HepG2 (cell line): ENCODE measurements around the gene FBXW4. TPM values are rescaled to one million over a fixed set of nuclear protein-coding genes. Genes with fewer than 3 reads are reported as not detected.

Experiments used
- ATF3 ChIP-seq: sonication (generic); formaldehyde crosslinking; IDR thresholded peaks from 2 replicates; pipeline ENCODE4 v1.4.0; 2020; ENCODE audit warnings: missing genetic modification reagents
- DPF2 ChIP-seq: sonication (generic); formaldehyde crosslinking; IDR thresholded peaks from 2 replicates; pipeline ENCODE4 v1.4.0; 2020; ENCODE audit warnings: mild to moderate bottlenecking, low read depth, missing genetic modification reagents, borderline replicate concordance
- EED ChIP-seq: sonication (generic); formaldehyde crosslinking; IDR thresholded peaks from 2 replicates; pipeline ENCODE4 v1.5.0; 2020; ENCODE audit warnings: mild to moderate bottlenecking, missing genetic modification reagents
- GATAD2A ChIP-seq: IDR thresholded peaks from 2 replicates; pipeline ENCODE4 v1.6.1; 2016
- HDAC6 ChIP-seq: fragments of 200-600 bp; sonication (generic); IDR thresholded peaks from 2 replicates; pipeline ENCODE4 v1.7.0; 2017; ENCODE audit warnings: mild to moderate bottlenecking, antibody characterized with exemption, low read length, low read depth
- HNRNPUL1 ChIP-seq: fragments of 200-400 bp; formaldehyde crosslinking; IDR thresholded peaks from 2 replicates; pipeline ENCODE4 v1.6.1; 2017; ENCODE audit warnings: low read depth, mild to moderate bottlenecking, low read length, moderate library complexity
- JDP2 ChIP-seq: sonication (generic); formaldehyde crosslinking; IDR thresholded peaks from 2 replicates; pipeline ENCODE4 v1.8.1; 2022; ENCODE audit warnings: missing genetic modification reagents, borderline replicate concordance
- KLF11 ChIP-seq: IDR thresholded peaks from 2 replicates; pipeline ENCODE4 v1.6.1; 2016; ENCODE audit warnings: missing compliant biosample characterization
- MAX ChIP-seq: IDR thresholded peaks from 2 replicates; pipeline ENCODE4 v1.6.1; 2012; ENCODE audit warnings: inconsistent platforms
- MEF2D ChIP-seq: sonication (generic); formaldehyde crosslinking; IDR thresholded peaks from 2 replicates; pipeline ENCODE4 v1.5.1; 2020; ENCODE audit warnings: mild to moderate bottlenecking, missing genetic modification reagents
- NR2F6 ChIP-seq, 2 experiments: IDR thresholded peaks; 2 replicates each; pipeline ENCODE4 v1.6.1; 2016; ENCODE audit warnings: antibody characterized with exemption in 1 of 2, mild to moderate bottlenecking in 1 of 2
- PATZ1 ChIP-seq: sonication (generic); formaldehyde crosslinking; IDR thresholded peaks from 2 replicates; pipeline ENCODE4 v1.4.0; 2020; ENCODE audit warnings: missing genetic modification reagents
- PCBP1 ChIP-seq: fragments of 200-400 bp; formaldehyde crosslinking; IDR thresholded peaks from 2 replicates; pipeline ENCODE4 v1.6.1; 2017; ENCODE audit warnings: mild to moderate bottlenecking, low read depth, low read length, borderline replicate concordance
- RNF219 ChIP-seq: sonication (generic); formaldehyde crosslinking; IDR thresholded peaks from 2 replicates; pipeline ENCODE4 v1.5.0; 2020; ENCODE audit warnings: mild to moderate bottlenecking, missing genetic modification reagents
- SP140L ChIP-seq: sonication (generic); formaldehyde crosslinking; IDR thresholded peaks from 2 replicates; pipeline ENCODE4 v1.4.0; 2020; ENCODE audit warnings: missing genetic modification reagents, borderline replicate concordance
- ZBTB21 ChIP-seq: sonication (generic); formaldehyde crosslinking; IDR thresholded peaks from 2 replicates; pipeline ENCODE4 v1.4.0; 2020; ENCODE audit warnings: missing genetic modification reagents
- ZBTB42 ChIP-seq: sonication (generic); formaldehyde crosslinking; IDR thresholded peaks from 2 replicates; pipeline ENCODE4 v1.5.0; 2020; ENCODE audit warnings: mild to moderate bottlenecking, missing genetic modification reagents
- ZFP41 ChIP-seq: sonication (generic); formaldehyde crosslinking; IDR thresholded peaks from 2 replicates; pipeline ENCODE4 v1.4.0; 2020; ENCODE audit warnings: mild to moderate bottlenecking, missing genetic modification reagents, borderline replicate concordance
- ZFP90 ChIP-seq: sonication (generic); formaldehyde crosslinking; IDR thresholded peaks from 2 replicates; pipeline ENCODE4 v1.8.0; 2022; ENCODE audit warnings: missing genetic modification reagents, mild to moderate bottlenecking, inconsistent platforms, borderline replicate concordance
- ZFX ChIP-seq: sonication (generic); formaldehyde crosslinking; IDR thresholded peaks from 2 replicates; pipeline ENCODE4 v1.4.0; 2020; ENCODE audit warnings: mild to moderate bottlenecking, low read depth, missing genetic modification reagents, moderate library complexity
- ZKSCAN8 ChIP-seq: IDR thresholded peaks from 2 replicates; pipeline ENCODE4 v1.6.1; 2016; ENCODE audit warnings: borderline replicate concordance, missing genetic modification reagents, missing compliant biosample characterization
- ZNF264 ChIP-seq: sonication (generic); formaldehyde crosslinking; IDR thresholded peaks from 2 replicates; pipeline ENCODE4 v1.4.0; 2020; ENCODE audit warnings: missing genetic modification reagents
- ZNF430 ChIP-seq: sonication (generic); formaldehyde crosslinking; IDR thresholded peaks from 2 replicates; pipeline ENCODE4 v1.9.0; 2021; ENCODE audit warnings: mild to moderate bottlenecking, missing genetic modification reagents
- ZNF713 ChIP-seq: sonication (generic); formaldehyde crosslinking; IDR thresholded peaks from 2 replicates; pipeline ENCODE4 v1.4.0; 2020; ENCODE audit warnings: mild to moderate bottlenecking, missing genetic modification reagents
- ZNF792 ChIP-seq: IDR thresholded peaks from 2 replicates; pipeline ENCODE4 v1.6.1; 2016
- ZNF83 ChIP-seq: sonication (generic); formaldehyde crosslinking; IDR thresholded peaks from 2 replicates; pipeline ENCODE4 v1.4.0; 2020; ENCODE audit warnings: missing genetic modification reagents, mild to moderate bottlenecking, borderline replicate concordance
- ZZZ3 ChIP-seq: sonication (generic); formaldehyde crosslinking; IDR thresholded peaks from 2 replicates; pipeline ENCODE4 v1.4.0; 2020; ENCODE audit warnings: missing genetic modification reagents, mild to moderate bottlenecking, borderline replicate concordance
- polyA plus RNA-seq, 8 experiments: library from polyadenylated mRNA; depleted of rRNA in 3 of 8; stranded (reverse) in 7 of 8; unstranded in 1 of 8; fragments of >200 nt; fragmentation: Illumina TruSeq in 4 of 8; extraction: Trizol in 4 of 8; gene quantifications; 2 replicates each; pipeline versions ENCODE4 v1.2.1 to v1.2.3, GENCODE V29; 2011 to 2016; ENCODE audit warnings: low read depth in 4 of 8, missing spikeins in 1 of 8, mixed read lengths in 1 of 8; ENCODE audit not compliant: insufficient read depth in 1 of 8
- total RNA-seq, 5 experiments: library from RNA; depleted of rRNA; stranded (reverse); fragments of >200 nt; fragmentation: Illumina TruSeq; extraction: Trizol; gene quantifications; 2 replicates each; pipeline ENCODE4 v1.2.3, GENCODE V29; 2016; ENCODE audit warnings: low read depth in 1 of 5

The FBXW4 gene
- total and polyA plus RNA-seq, 2 of the 13 experiments (the other 11 are each of a cell fraction or from before 2014, with no cell fraction given) = 23.5 to 33.7 TPM

- TF ChIP-seq PATZ1 (CRISPR knock-in tag) = peak; percentile 31; the same call in 1 of the 2 replicates
- 0 out of 2 replicates have a peak, but pooled peaks have one; percentile 51 for TF ChIP-seq ZZZ3 (CRISPR knock-in tag)
- no peak for TF ChIP-seq NR2F6 (IDR thresholded peaks at IDR 0.05)
- no peak for TF ChIP-seq NR2F6 (CRISPR knock-in tag; IDR thresholded peaks at IDR 0.05)
- TF ChIP-seq ZKSCAN8 = no peak
- TF ChIP-seq ATF3 (CRISPR knock-in tag) = 0 out of 2 replicates have a peak, but pooled peaks have one; percentile 12
- TF ChIP-seq ZNF264 = no peak
- TF ChIP-seq ZNF83 = no peak
- no peak for TF ChIP-seq ZBTB21 (CRISPR knock-in tag)
- TF ChIP-seq ZNF792 (CRISPR knock-in tag) = peak; percentile 49; the same call in 1 of the 2 replicates
- 0 out of 2 replicates have a peak, but pooled peaks have one; percentile 27 for TF ChIP-seq ZFP41 (CRISPR knock-in tag)
- TF ChIP-seq GATAD2A (CRISPR knock-in tag) = peak; percentile 35; the same call in 1 of the 2 replicates
- TF ChIP-seq ZBTB42 (CRISPR knock-in tag) = 0 out of 2 replicates have a peak, but pooled peaks have one; percentile 14
- no peak for TF ChIP-seq EED (CRISPR knock-in tag)
- TF ChIP-seq JDP2 (CRISPR knock-in tag) = no peak
- TF ChIP-seq DPF2 (CRISPR knock-in tag) = no peak
- TF ChIP-seq PCBP1 = peak; percentile 93; the same call in 1 of the 2 replicates
- no peak for TF ChIP-seq HDAC6
- TF ChIP-seq KLF11 (CRISPR knock-in tag) = no peak
- TF ChIP-seq HNRNPUL1 = no peak
- TF ChIP-seq ZFX (CRISPR knock-in tag) = peak; percentile 52
- TF ChIP-seq SP140L = no peak
- TF ChIP-seq ZFP90 = no peak; the same call in 1 of the 2 replicates
- peak; percentile 85 for TF ChIP-seq MAX
- no peak for TF ChIP-seq ZNF713 (CRISPR knock-in tag)
- no peak for TF ChIP-seq RNF219 (CRISPR knock-in tag)
- 0 out of 2 replicates have a peak, but pooled peaks have one; percentile 15 for TF ChIP-seq ZNF430 (CRISPR knock-in tag)
- no peak for TF ChIP-seq MEF2D (CRISPR knock-in tag)
These were observed at the start of gene FBXW4 (continued) for GRCh38 chr10:101694674-101695403.
